ENCODE measurements around the gene ENKUR.

- no peak for TF ChIP-seq POLR2A (IDR thresholded peaks at IDR 0.05; ENCODE audit: low read length)
- no peak for TF ChIP-seq GATA1 (IDR thresholded peaks at IDR 0.05; ENCODE audit: low read depth, low read length)
Measured at GRCh38 chr10:25017154-25017590, 1.2 kb upstream of the ENKUR start.
